Neural progenitor cell (in vitro differentiated cells): ENCODE measurements around the gene OBSL1. TPM values are rescaled to one million over a fixed set of nuclear protein-coding genes. Genes with fewer than 3 reads are reported as not detected.

ENCODE experiments used
- DNase-seq: peaks from one replicate; pipeline ENCODE4 v3.0.0-alpha.2; 2016; ENCODE audit warnings: low spot score
- H2AFZ ChIP-seq: fragments of 200-600 bp; sonication (generic); replicated peaks from 2 replicates; pipeline ENCODE4 v1.6.1; 2016; ENCODE audit warnings: antibody characterized with exemption
- H3F3A ChIP-seq: fragments of 200-600 bp; sonication (generic); 2 replicates; pipeline ENCODE4 v1.6.1; 2016; ENCODE audit warnings: antibody characterized with exemption, low read depth
- H3K27ac ChIP-seq: fragments of 200-600 bp; sonication (generic); 2 replicates; pipeline ENCODE4 v1.5.1; 2016; ENCODE audit warnings: mild to moderate bottlenecking
- H3K27me3 ChIP-seq: fragments of 200-600 bp; sonication (generic); 2 replicates; pipeline ENCODE4 v1.6.1; 2016; ENCODE audit warnings: mild to moderate bottlenecking, moderate library complexity
- H3K36me3 ChIP-seq: fragments of 200-600 bp; sonication (generic); 2 replicates; pipeline ENCODE4 v1.5.1; 2016
- H3K4me1 ChIP-seq: fragments of 200-600 bp; sonication (generic); 2 replicates; pipeline ENCODE4 v1.6.1; 2016; ENCODE audit warnings: mixed run types
- H3K4me2 ChIP-seq: fragments of 200-600 bp; sonication (generic); 2 replicates; pipeline ENCODE4 v1.6.1; 2016
- H3K4me3 ChIP-seq: fragments of 200-600 bp; sonication (generic); 2 replicates; pipeline ENCODE4 v1.5.1; 2016
- H3K79me2 ChIP-seq: fragments of 200-600 bp; sonication (generic); 2 replicates; pipeline ENCODE4 v1.6.1; 2016; ENCODE audit warnings: low read depth
- H3K9ac ChIP-seq: fragments of 200-600 bp; sonication (generic); 2 replicates; pipeline ENCODE4 v1.6.1; 2016
- H3K9me3 ChIP-seq: fragments of 200-600 bp; sonication (generic); 2 replicates; pipeline ENCODE4 v1.5.1; 2016; ENCODE audit warnings: low read depth
- H4K20me1 ChIP-seq: fragments of 200-600 bp; sonication (generic); 2 replicates; pipeline ENCODE4 v1.6.1; 2016; ENCODE audit warnings: low read depth
- H3K27ac Mint-ChIP-seq: 3 replicates; pipeline ENCODE4 v1.8.0; 2021; ENCODE audit warnings: mixed read lengths
- H3K27me3 Mint-ChIP-seq: 2 replicates; pipeline ENCODE4 v1.8.0; 2022; ENCODE audit warnings: low read depth, mild to moderate bottlenecking, inconsistent platforms, moderate library complexity, mixed read lengths; ENCODE audit not compliant: insufficient read depth
- H3K36me3 Mint-ChIP-seq: 3 replicates; pipeline ENCODE4 v1.8.0; 2021; ENCODE audit warnings: mixed read lengths
- H3K4me1 Mint-ChIP-seq: 3 replicates; pipeline ENCODE4 v1.8.0; 2021; ENCODE audit warnings: mixed read lengths
- H3K4me3 Mint-ChIP-seq: 3 replicates; pipeline ENCODE4 v1.8.0; 2021; ENCODE audit warnings: mild to moderate bottlenecking, moderate library complexity, mixed read lengths
- H3K9me3 Mint-ChIP-seq: 3 replicates; pipeline ENCODE4 v1.8.0; 2020; ENCODE audit warnings: mixed read lengths
- CTCF ChIP-seq: fragments of 200-600 bp; sonication (generic); IDR thresholded peaks from 2 replicates; pipeline ENCODE4 v1.5.1; 2017; ENCODE audit warnings: antibody characterized with exemption, mild to moderate bottlenecking
- EZH2 ChIP-seq: fragments of 200-600 bp; sonication (generic); IDR thresholded peaks from 2 replicates; pipeline ENCODE4 v1.6.1; 2017; ENCODE audit warnings: antibody characterized with exemption, mild to moderate bottlenecking, moderate library complexity
- EZH2phosphoT487 ChIP-seq: fragments of 200-600 bp; sonication (generic); IDR thresholded peaks from 2 replicates; pipeline ENCODE4 v1.6.1; 2017; ENCODE audit warnings: antibody characterized with exemption
- total RNA-seq: library from RNA; depleted of rRNA; stranded (reverse); fragments of >200 nt; gene quantifications from 2 replicates; pipeline ENCODE4 v1.2.3, GENCODE V29; 2015; ENCODE audit warnings: low replicate concordance

OBSL1 gene
- total RNA-seq, 1 donor from 2014 or later: 31.0 TPM

DNA sequence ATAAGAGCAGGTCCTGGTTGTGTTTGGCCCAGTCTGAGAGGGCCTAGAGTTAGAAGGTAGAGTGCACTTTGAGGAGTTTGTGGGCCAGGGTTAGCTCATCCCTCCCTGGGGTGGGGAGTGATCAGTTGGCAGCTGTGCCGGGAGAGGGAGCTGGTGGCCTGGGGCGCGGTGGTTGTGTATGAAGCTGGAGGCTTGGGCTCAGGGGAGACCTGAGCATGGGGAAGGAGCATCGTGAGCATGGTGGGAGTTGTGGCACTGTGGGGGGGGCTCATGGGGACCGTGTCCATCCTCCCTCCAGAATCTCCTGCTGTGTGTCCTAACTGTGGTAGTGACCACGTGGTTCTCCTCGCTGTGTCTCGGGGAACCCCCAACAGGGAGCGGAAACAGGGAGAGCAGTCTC is 40.0 kb upstream of the OBSL1 start:
- Histone ChIP-seq H3F3A (no peaks in the 10 kb centered on the region), H3K27me3 (no peaks in the 10 kb centered on the region), H4K20me1 (no peaks in the 10 kb centered on the region), H3K9ac (no peak overlapping the region), H2AFZ (no peak overlapping the region), H3K79me2 (no peaks in the 10 kb centered on the region), H3K36me3 (no peaks in the 10 kb centered on the region), H3K27ac (no peak overlapping the region), H3K4me2 (no peak overlapping the region), H3K4me1 (no peaks in the 10 kb centered on the region), H3K4me3 (no peak overlapping the region), H3K9me3 (no peaks in the 10 kb centered on the region)
- DNase-seq: no peak
- Mint-ChIP-seq H3K27ac (no peak overlapping the region), H3K36me3 (peaks cover 19% of the 10 kb centered on the region), H3K4me3 (no peak overlapping the region), H3K9me3 (no peaks in the 10 kb centered on the region), H3K4me1 (peaks cover 4% of the 10 kb centered on the region), H3K27me3 (peaks cover 3% of the 10 kb centered on the region)
- TF ChIP-seq EZH2phosphoT487 (no peak), EZH2 (no peak), CTCF (no peak)

DNA sequence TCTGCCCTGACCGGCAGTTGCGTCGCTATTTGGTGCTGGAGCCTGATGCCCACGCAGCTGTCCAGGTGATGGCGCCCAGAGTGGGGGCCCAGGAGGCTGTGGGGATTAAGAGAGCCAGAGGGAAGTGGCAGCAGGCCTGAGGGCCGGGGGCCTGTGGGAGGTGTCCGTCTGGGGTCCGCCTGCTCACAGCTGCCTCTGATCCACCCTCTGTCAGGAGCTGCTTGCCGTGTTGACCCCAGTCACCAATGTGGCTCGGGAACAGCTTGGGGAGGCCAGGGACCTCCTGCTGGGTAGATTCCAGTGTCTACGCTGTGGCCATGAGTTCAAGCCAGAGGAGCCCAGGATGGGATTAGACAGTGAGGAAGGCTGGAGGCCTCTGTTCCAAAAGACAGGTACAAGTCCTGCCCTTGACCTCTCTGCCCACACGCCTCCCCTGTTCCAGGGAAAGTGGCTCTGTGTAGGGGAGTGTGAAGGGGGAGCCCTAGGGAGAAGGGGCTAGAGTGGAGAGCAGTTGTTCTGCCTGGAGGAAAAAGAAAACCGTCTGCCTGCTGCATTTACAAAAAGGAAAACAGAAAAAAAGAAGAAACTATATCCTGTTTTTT is 37.9 kb upstream of the OBSL1 start:
- H3K4me3 ChIP-seq: no peak overlapping the region
- H3K36me3 ChIP-seq: no peaks in the 10 kb centered on the region
- H3K4me3 Mint-ChIP-seq: no peak overlapping the region
- peak overlapping the region; percentile 8 for H3K9ac ChIP-seq
- no peak overlapping the region for H2AFZ ChIP-seq
- H3K36me3 Mint-ChIP-seq: peaks cover 25% of the 10 kb centered on the region
- H4K20me1 ChIP-seq: no peaks in the 10 kb centered on the region
- DNase-seq: no peak
- no peaks in the 10 kb centered on the region for H3K9me3 Mint-ChIP-seq
- H3K27me3 Mint-ChIP-seq: peaks cover 5% of the 10 kb centered on the region
- H3K27me3 ChIP-seq: no peaks in the 10 kb centered on the region
- no peaks in the 10 kb centered on the region for H3F3A ChIP-seq
- H3K79me2 ChIP-seq: no peaks in the 10 kb centered on the region
- no peak overlapping the region for H3K4me2 ChIP-seq
- no peak overlapping the region for H3K27ac Mint-ChIP-seq
- TF ChIP-seq CTCF (no peak), EZH2 (no peak), EZH2phosphoT487 (no peak)
- H3K27ac ChIP-seq: no peak overlapping the region
- peaks cover 4% of the 10 kb centered on the region for H3K4me1 Mint-ChIP-seq
- H3K4me1 ChIP-seq: no peaks in the 10 kb centered on the region
- no peaks in the 10 kb centered on the region for H3K9me3 ChIP-seq

DNA sequence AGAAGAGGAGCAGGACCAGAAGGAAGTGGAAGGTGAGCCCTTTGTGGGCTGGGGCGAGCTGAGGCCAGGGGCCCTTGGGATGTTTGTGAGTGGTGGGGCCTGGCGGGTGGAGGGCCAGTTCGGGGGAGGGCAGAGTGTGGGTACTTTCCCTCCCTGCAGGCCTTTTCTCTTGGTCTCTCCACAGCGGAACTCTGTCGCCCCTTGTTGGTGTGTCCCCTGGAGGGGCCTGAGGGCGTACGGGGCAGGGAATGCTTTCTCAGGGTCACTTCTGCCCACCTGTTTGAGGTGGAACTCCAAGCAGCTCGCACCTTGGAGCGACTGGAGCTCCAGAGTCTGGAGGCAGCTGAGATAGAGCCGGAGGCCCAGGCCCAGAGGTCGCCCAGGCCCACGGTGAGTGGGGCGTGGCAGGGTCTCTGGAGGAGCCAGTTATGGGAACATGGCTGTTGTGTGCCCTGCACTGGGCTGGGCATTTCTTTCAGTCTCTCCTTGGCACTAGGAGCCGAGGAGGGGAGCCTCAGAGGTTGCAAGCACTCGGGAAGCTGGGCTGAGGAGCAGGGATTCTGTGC is 37.1 kb upstream of the OBSL1 start:
- H3K4me1 Mint-ChIP-seq: peaks cover 4% of the 10 kb centered on the region
- DNase-seq: no peak
- H3K36me3 ChIP-seq: no peaks in the 10 kb centered on the region

More for the DNA sequence above, 37.1 kb upstream of the OBSL1 start:
- H3K4me2 ChIP-seq: no peak overlapping the region
- no peaks in the 10 kb centered on the region for H3K9me3 Mint-ChIP-seq
- no peaks in the 10 kb centered on the region for H4K20me1 ChIP-seq
- H3K9me3 ChIP-seq: no peaks in the 10 kb centered on the region
- H3K4me1 ChIP-seq: no peaks in the 10 kb centered on the region
- TF ChIP-seq EZH2phosphoT487 (no peak), CTCF (no peak), EZH2 (no peak)
- H3K4me3 ChIP-seq: no peak overlapping the region
- no peak overlapping the region for H3K27ac Mint-ChIP-seq
- H3K9ac ChIP-seq: no peak overlapping the region
- peaks cover 30% of the 10 kb centered on the region for H3K36me3 Mint-ChIP-seq
- no peaks in the 10 kb centered on the region for H3F3A ChIP-seq
- no peak overlapping the region for H3K4me3 Mint-ChIP-seq
- H3K79me2 ChIP-seq: no peaks in the 10 kb centered on the region
- no peaks in the 10 kb centered on the region for H3K27me3 ChIP-seq
- no peak overlapping the region for H2AFZ ChIP-seq
- H3K27ac ChIP-seq: no peak overlapping the region
- peaks cover 5% of the 10 kb centered on the region for H3K27me3 Mint-ChIP-seq
